Astrocyte of the cerebellum (primary cell): ENCODE data around the gene GPHN.
A peak's percentile ranks its signal among the peaks of the same experiment; 100 is the strongest.

Experiments used
- DNase-seq: peaks from one replicate; pipeline ENCODE4 v3.0.0-alpha.2; 2011; ENCODE audit warnings: low read depth
- H3K4me3 ChIP-seq: 2 replicates; pipeline ENCODE4 v1.5.1; 2011; ENCODE audit warnings: mild to moderate bottlenecking, low read depth, low read length, moderate library complexity
- in situ Hi-C: cut with HindIII; loops from 2 replicates; pipeline ENCODE4 v1.10.0; 2017; ENCODE audit warnings: low sequenced_read_pairs
- TF ChIP-seq, protein P1 (sequence below): IDR thresholded peaks from 2 replicates; pipeline ENCODE4 v1.5.1; 2012; ENCODE audit warnings: low read length, low read depth, moderate library complexity, mild to moderate bottlenecking; ENCODE audit errors: missing control alignments

Gene GPHN

GRCh38 chr14:66623838-66624237 is 115.9 kb downstream of the GPHN start:
- H3K4me3 ChIP-seq, result no peak overlapping the region
- no peak for DNase-seq
- in situ Hi-C loops, result no loop called here
- TF ChIP-seq, protein P1, sequence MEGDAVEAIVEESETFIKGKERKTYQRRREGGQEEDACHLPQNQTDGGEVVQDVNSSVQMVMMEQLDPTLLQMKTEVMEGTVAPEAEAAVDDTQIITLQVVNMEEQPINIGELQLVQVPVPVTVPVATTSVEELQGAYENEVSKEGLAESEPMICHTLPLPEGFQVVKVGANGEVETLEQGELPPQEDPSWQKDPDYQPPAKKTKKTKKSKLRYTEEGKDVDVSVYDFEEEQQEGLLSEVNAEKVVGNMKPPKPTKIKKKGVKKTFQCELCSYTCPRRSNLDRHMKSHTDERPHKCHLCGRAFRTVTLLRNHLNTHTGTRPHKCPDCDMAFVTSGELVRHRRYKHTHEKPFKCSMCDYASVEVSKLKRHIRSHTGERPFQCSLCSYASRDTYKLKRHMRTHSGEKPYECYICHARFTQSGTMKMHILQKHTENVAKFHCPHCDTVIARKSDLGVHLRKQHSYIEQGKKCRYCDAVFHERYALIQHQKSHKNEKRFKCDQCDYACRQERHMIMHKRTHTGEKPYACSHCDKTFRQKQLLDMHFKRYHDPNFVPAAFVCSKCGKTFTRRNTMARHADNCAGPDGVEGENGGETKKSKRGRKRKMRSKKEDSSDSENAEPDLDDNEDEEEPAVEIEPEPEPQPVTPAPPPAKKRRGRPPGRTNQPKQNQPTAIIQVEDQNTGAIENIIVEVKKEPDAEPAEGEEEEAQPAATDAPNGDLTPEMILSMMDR, result no peak

DNA sequence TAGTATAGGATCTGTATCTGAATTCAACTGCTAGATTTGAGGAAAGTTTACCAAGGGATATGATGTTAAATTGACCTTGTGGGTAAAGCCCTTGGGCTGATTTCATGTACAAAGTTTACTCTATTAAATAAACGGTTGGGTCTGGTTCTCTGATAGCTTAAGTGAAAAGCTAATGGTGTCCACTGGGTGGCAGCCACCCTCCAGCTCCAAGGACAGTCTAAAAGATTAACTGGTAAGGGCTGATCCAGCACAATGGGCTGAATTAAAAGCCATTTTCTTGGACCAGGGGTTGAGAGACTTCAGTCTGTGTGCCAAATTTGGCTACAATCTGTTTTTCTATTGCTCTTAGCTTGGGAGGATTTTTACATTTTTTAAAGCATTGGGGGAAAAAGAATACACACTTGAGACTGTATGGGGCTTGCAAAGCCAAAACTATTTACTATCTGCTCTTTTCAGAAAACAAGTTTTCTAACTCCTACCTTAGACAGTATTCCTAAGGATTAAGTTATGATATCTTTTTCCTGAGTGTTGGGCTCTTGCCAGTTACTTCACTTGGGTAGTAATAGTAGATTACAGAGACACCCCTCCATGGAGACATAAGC is 116.5 kb downstream of the GPHN start:
- in situ Hi-C loops, result no loop called here
- H3K4me3 ChIP-seq, result no peak overlapping the region
- TF ChIP-seq, protein P1, result peak; percentile 75
- peak; percentile 36 for DNase-seq

GRCh38 chr14:66628636-66629035 is 120.7 kb downstream of the GPHN start:
- TF ChIP-seq, protein P1, result no peak
- in situ Hi-C loops, result no loop called here
- no peak for DNase-seq
- H3K4me3 ChIP-seq, result no peak overlapping the region

DNA sequence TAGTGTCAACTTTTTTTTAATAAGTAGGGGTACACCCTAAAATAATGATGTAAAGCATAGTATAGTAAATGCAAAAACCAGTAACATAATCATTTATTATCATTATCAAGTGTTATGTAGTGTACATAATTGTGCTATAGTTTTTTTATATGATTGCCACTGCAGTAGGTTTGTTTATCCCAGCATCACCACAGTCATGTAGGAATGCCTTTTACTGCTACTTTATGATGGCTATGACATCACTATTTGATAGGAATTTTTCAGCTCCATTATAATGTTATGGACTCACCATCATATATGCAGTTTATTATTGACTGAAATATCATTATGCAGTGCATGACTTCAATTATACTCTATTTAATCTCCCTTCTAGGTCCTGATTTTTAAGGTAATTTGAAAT is 121.6 kb downstream of the GPHN start:
- in situ Hi-C loops, result no loop called here
- no peak for DNase-seq
- no peak overlapping the region for H3K4me3 ChIP-seq
- TF ChIP-seq, protein P1, result no peak

DNA sequence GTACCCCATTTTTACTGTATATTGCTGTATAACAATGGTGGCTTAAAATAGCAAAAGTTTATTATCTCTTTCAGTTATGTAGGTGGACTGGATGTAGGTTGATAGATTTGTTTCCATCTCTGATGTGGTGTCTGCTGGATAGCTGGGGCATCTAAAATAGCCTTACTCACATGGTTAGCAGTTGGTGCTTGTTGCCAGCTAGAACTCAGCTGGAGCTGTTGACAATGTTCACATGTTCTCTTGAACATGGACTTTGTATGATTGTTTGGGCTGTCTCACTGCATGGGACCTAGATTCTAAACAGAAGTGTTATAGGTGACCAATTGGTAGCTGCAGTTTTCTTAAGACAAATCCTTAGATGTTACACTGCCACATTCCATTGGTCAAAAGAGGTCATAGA is 126.9 kb downstream of the GPHN start:
- in situ Hi-C loops, result no loop called here
- TF ChIP-seq, protein P1, result no peak
- DNase-seq, result no peak
- H3K4me3 ChIP-seq, result no peak overlapping the region

DNA sequence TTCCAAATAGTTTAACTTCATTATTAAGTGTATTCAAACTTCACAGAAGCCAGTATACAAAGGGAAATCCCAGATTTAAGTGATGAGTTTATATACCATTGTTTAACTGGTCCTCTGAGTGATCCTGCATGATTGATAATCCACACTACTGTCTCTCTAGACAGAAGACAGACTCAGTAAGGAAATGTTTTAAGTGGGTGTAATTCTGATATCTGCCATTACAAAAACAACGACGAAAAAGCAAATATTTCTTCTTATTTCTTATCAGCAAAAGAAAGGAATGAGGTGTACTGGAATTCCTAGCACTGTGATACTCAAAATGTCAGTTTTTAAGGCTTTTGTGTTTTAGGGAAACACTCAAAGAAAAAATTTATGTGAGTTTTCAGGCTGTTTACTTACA is 127.5 kb downstream of the GPHN start:
- in situ Hi-C loops, result no loop called here
- DNase-seq, result no peak
- no peak overlapping the region for H3K4me3 ChIP-seq
- TF ChIP-seq, protein P1, result no peak
